Endothelial cell (in vitro differentiated cells): ENCODE results near the gene ADCY3. TPM values are rescaled to one million over a fixed set of nuclear protein-coding genes. Genes with fewer than 3 reads are reported as not detected.

Experiments
- DNase-seq: peaks from one replicate; pipeline ENCODE4 v3.0.0; 2021; ENCODE audit warnings: low spot score
- H3K27ac Mint-ChIP-seq: one replicate; pipeline ENCODE4 v1.8.0; 2021; ENCODE audit warnings: mixed read lengths, inconsistent platforms; ENCODE audit not compliant: unreplicated experiment
- H3K27me3 Mint-ChIP-seq: one replicate; pipeline ENCODE4 v1.8.0; 2021; ENCODE audit warnings: mild to moderate bottlenecking, moderate library complexity, mixed read lengths, inconsistent platforms; ENCODE audit not compliant: unreplicated experiment
- H3K36me3 Mint-ChIP-seq: one replicate; pipeline ENCODE4 v1.8.0; 2021; ENCODE audit warnings: mild to moderate bottlenecking, low read depth, mixed read lengths, inconsistent platforms; ENCODE audit not compliant: unreplicated experiment
- H3K4me1 Mint-ChIP-seq: one replicate; pipeline ENCODE4 v1.8.0; 2021; ENCODE audit warnings: mild to moderate bottlenecking, mixed read lengths, inconsistent platforms; ENCODE audit not compliant: unreplicated experiment
- H3K4me3 Mint-ChIP-seq: one replicate; pipeline ENCODE4 v1.8.0; 2021; ENCODE audit warnings: mild to moderate bottlenecking, mixed read lengths, inconsistent platforms; ENCODE audit not compliant: unreplicated experiment
- H3K9me3 Mint-ChIP-seq: one replicate; pipeline ENCODE4 v1.8.0; 2021; ENCODE audit warnings: mixed read lengths, inconsistent platforms; ENCODE audit not compliant: unreplicated experiment
- CTCF ChIP-seq: fragments of 200-600 bp; sonication (generic); IDR thresholded peaks from one replicate; pipeline ENCODE4 v1.5.0; 2021; ENCODE audit warnings: antibody characterized with exemption; ENCODE audit not compliant: unreplicated experiment
- long read RNA-seq: library from polyadenylated mRNA; unstranded; transcript quantifications from one replicate; pipeline ENCODE4 v2.0.0, GENCODE V29; 2020; ENCODE audit not compliant: unreplicated experiment
- total RNA-seq: library from RNA; stranded (reverse); fragmentation: NEBNext Ultra II Directional; extraction: Animal tissue kit (Norgen Biotek cat#: 25700); gene quantifications from one replicate; pipeline ENCODE4 v1.2.1, GENCODE V29; 2021; ENCODE audit not compliant: unreplicated experiment

The ADCY3 gene
- total RNA-seq, result 88.0 TPM
- long read RNA-seq, partial matches to known transcripts, result 3 of 3 reads
- long read RNA-seq, other reads (novel, unspliced or antisense), result 0 of 3 reads

- Mint-ChIP-seq H3K9me3 (no peaks in the 10 kb centered on the region), H3K36me3 (peaks cover 4% of the 10 kb centered on the region), H3K4me1 (peaks cover 22% of the 10 kb centered on the region), H3K4me3 (peak within 1 kb of the TSS; percentile 95), H3K27me3 (peaks cover 14% of the 10 kb centered on the region), H3K27ac (peak within 1 kb of the TSS; percentile 92)
- TF ChIP-seq CTCF, result no peak
- peak; percentile 42 for DNase-seq
Measured at GRCh38 chr2:24920098-24920808, at the start of gene ADCY3. Gene ADCY3, minus strand, starts transcription at chr2:24920237. Its CDS starts 1,250 bp downstream, at chr2:24918987.

- H3K4me3 Mint-ChIP-seq, result no peak overlapping the region
- peaks cover 7% of the 10 kb centered on the region for H3K27me3 Mint-ChIP-seq
- no peak for DNase-seq
- no peak overlapping the region for H3K27ac Mint-ChIP-seq
- peaks cover 13% of the 10 kb centered on the region for H3K36me3 Mint-ChIP-seq
- no peaks in the 10 kb centered on the region for H3K9me3 Mint-ChIP-seq
- TF ChIP-seq CTCF, result no peak
- H3K4me1 Mint-ChIP-seq, result peaks cover 9% of the 10 kb centered on the region
Measured at GRCh38 chr2:24969784-24970183, 49.7 kb upstream of the ADCY3 start.

- H3K4me1 Mint-ChIP-seq, result peaks cover 8% of the 10 kb centered on the region
- no peak for DNase-seq
- no peak overlapping the region for H3K27ac Mint-ChIP-seq
- H3K4me3 Mint-ChIP-seq, result no peak overlapping the region
- TF ChIP-seq CTCF, result no peak
- no peaks in the 10 kb centered on the region for H3K9me3 Mint-ChIP-seq
- peaks cover 39% of the 10 kb centered on the region for H3K36me3 Mint-ChIP-seq
- H3K27me3 Mint-ChIP-seq, result no peaks in the 10 kb centered on the region
Measured at GRCh38 chr2:24961903-24962302, 41.9 kb upstream of the ADCY3 start.

GRCh38 chr2:24959761-24960160 is 39.7 kb upstream of the ADCY3 start:
- Mint-ChIP-seq H3K36me3 (peaks cover 52% of the 10 kb centered on the region), H3K4me3 (peak overlapping the region; percentile 1), H3K4me1 (peaks cover 8% of the 10 kb centered on the region), H3K9me3 (no peaks in the 10 kb centered on the region), H3K27ac (no peak overlapping the region), H3K27me3 (no peaks in the 10 kb centered on the region)
- no peak for TF ChIP-seq CTCF
- no peak for DNase-seq

- H3K4me1 Mint-ChIP-seq, result peaks cover 8% of the 10 kb centered on the region
- no peaks in the 10 kb centered on the region for H3K9me3 Mint-ChIP-seq
- no peak overlapping the region for H3K27ac Mint-ChIP-seq
- no peaks in the 10 kb centered on the region for H3K27me3 Mint-ChIP-seq
- H3K36me3 Mint-ChIP-seq, result peaks cover 60% of the 10 kb centered on the region
- TF ChIP-seq CTCF, result no peak
- no peak overlapping the region for H3K4me3 Mint-ChIP-seq
- no peak for DNase-seq
Measured at GRCh38 chr2:24958411-24958935, 38.4 kb upstream of the ADCY3 start.
